ENCODE measurements around the gene TTLL9.

- TF ChIP-seq POLR2AphosphoS5 (IDR thresholded peaks at IDR 0.05; ENCODE audit: borderline replicate concordance, low read depth, low read length) = no peak
- TF ChIP-seq EZH2 (IDR thresholded peaks at IDR 0.05) = no peak
- no peak for TF ChIP-seq FOXP2 (optimal IDR thresholded peaks at IDR 0.05; ENCODE audit: control extremely low read depth, extremely low read length, insufficient read depth)
Measured at GRCh38 chr20:31954500-31954899, 84.1 kb downstream of the TTLL9 start.

All from SK-N-MC (cell line).